K562 (cell line): ENCODE data around the gene NRSN2. TPM values are rescaled to one million over a fixed set of nuclear protein-coding genes. Genes with fewer than 3 reads are reported as not detected.
A peak's percentile ranks its signal among the peaks of the same experiment; 100 is the strongest.

Source experiments
- BRCA1 ChIP-seq, 2 experiments: fragments of 450-650 bp in 1 of 2; sonication (generic) in 1 of 2; formaldehyde crosslinking in 1 of 2; IDR thresholded peaks; 2 replicates each; pipeline versions ENCODE4 v1.5.0 to v1.6.1; 2017 to 2020; ENCODE audit warnings: mild to moderate bottlenecking in 1 of 2, missing genetic modification reagents in 1 of 2
- DMBX1 ChIP-seq: fragments of 250-450 bp; sonication (Bioruptor Pico); IDR thresholded peaks from 2 replicates; pipeline ENCODE4 v1.8.0; 2022; ENCODE audit warnings: inconsistent platforms, mild to moderate bottlenecking, moderate library complexity, borderline replicate concordance
- EGR1 ChIP-seq: fragments of 450-650 bp; conservative IDR thresholded peaks from 2 replicates; pipeline ENCODE4 v1.6.1; 2017; ENCODE audit warnings: mild to moderate bottlenecking
- KHSRP ChIP-seq: fragments of 450-650 bp; IDR thresholded peaks from 2 replicates; pipeline ENCODE4 v1.6.1; 2017
- NCOA4 ChIP-seq: fragments of 450-650 bp; IDR thresholded peaks from 2 replicates; pipeline ENCODE4 v1.6.1; 2018; ENCODE audit warnings: mild to moderate bottlenecking; ENCODE audit not compliant: partially characterized antibody
- NFATC3 ChIP-seq: fragments of 450-650 bp; IDR thresholded peaks from 2 replicates; pipeline ENCODE4 v1.6.1; 2017; ENCODE audit warnings: mild to moderate bottlenecking
- OTX1 ChIP-seq: fragments of 450-650 bp; formaldehyde crosslinking; IDR thresholded peaks from 2 replicates; pipeline ENCODE4 v1.4.0; 2022; ENCODE audit warnings: mild to moderate bottlenecking
- SREBF2 ChIP-seq: sonication (generic); formaldehyde crosslinking; IDR thresholded peaks from 2 replicates; pipeline ENCODE4 v1.4.0; 2020; ENCODE audit warnings: mild to moderate bottlenecking, missing genetic modification reagents
- TEAD2 ChIP-seq: fragments of 450-650 bp; IDR thresholded peaks from 2 replicates; pipeline ENCODE4 v1.6.1; 2016; ENCODE audit warnings: missing genetic modification characterization, control low read depth, missing compliant biosample characterization
- TEAD4 ChIP-seq, 2 experiments: sonication (generic) in 1 of 2; formaldehyde crosslinking in 1 of 2; IDR thresholded peaks; 2 replicates each; pipeline versions ENCODE4 v1.6.1 to v1.8.0; 2012 to 2022; ENCODE audit warnings: borderline replicate concordance in 1 of 2, inconsistent platforms in 1 of 2, low read length in 1 of 2, mild to moderate bottlenecking in 1 of 2, missing genetic modification reagents in 1 of 2
- TSHZ1 ChIP-seq: fragments of 250-450 bp; sonication (Bioruptor Pico); IDR thresholded peaks from 2 replicates; pipeline ENCODE4 v1.4.0; 2020; ENCODE audit warnings: mild to moderate bottlenecking, moderate library complexity
- ZNF609 ChIP-seq: sonication (generic); formaldehyde crosslinking; IDR thresholded peaks from 2 replicates; pipeline ENCODE4 v1.8.1; 2023; ENCODE audit warnings: missing genetic modification reagents, mild to moderate bottlenecking, borderline replicate concordance
- polyA plus RNA-seq, 8 experiments: library from polyadenylated mRNA; depleted of rRNA in 4 of 8; stranded (reverse) in 5 of 8; unstranded in 3 of 8; fragments of >200 nt; fragmentation: Nextera tagmentation in 2 of 8; fragmentation: Illumina TruSeq in 1 of 8; extraction: Ambion mirVana in 2 of 8; extraction: Trizol in 1 of 8; gene quantifications; 2 replicates each; pipeline versions ENCODE4 v1.2.1 to v1.2.3, GENCODE V29; 2011 to 2014; ENCODE audit warnings: inconsistent platforms in 1 of 8, missing spikeins in 1 of 8
- total RNA-seq, 7 experiments: library from RNA; depleted of rRNA in 6 of 7; stranded (reverse); fragments of >200 nt in 6 of 7; fragmentation: Illumina TruSeq in 2 of 7; extraction: Trizol in 2 of 7; gene quantifications; 2 replicates each; pipeline versions ENCODE4 v1.2.1 to v1.2.3, GENCODE V29; 2011 to 2021; ENCODE audit warnings: low replicate concordance in 1 of 7
- TF ChIP-seq, protein P1 (sequence below): fragments of 200-800 bp; sonication (Bioruptor generic); IDR thresholded peaks from 2 replicates; pipeline ENCODE4 v1.6.1; 2017; ENCODE audit warnings: missing genetic modification characterization, missing compliant biosample characterization
- TF ChIP-seq, protein P2 (sequence below), 2 experiments: fragments of 450-650 bp; conservative IDR thresholded peaks; 2 replicates each; pipeline ENCODE4 v1.6.1; 2017; ENCODE audit warnings: mild to moderate bottlenecking in 2 of 2, moderate library complexity in 2 of 2

NRSN2 gene
- total and polyA plus RNA-seq, 9 of the 15 experiments (the other 6 are each of a cell fraction or from before 2014, with no cell fraction given): 7.5 to 29.7 (median 11.1) TPM

GRCh38 chr20:375265-375889, 28.5 kb downstream of the NRSN2 start (continued):
- no peak for TF ChIP-seq ZNF609
- TF ChIP-seq KHSRP: no peak
- peak; percentile 76 for TF ChIP-seq DMBX1
- no peak for TF ChIP-seq BRCA1 (IDR thresholded peaks at IDR 0.05)
- no peak for TF ChIP-seq BRCA1 (CRISPR knock-in tag; IDR thresholded peaks at IDR 0.05)
- TF ChIP-seq EGR1: peak; percentile 85
- no peak for TF ChIP-seq NFATC3
- TF ChIP-seq OTX1: no peak
- no peak for TF ChIP-seq TEAD2
- no peak for TF ChIP-seq SREBF2 (CRISPR knock-in tag)
- TF ChIP-seq, protein P1, sequence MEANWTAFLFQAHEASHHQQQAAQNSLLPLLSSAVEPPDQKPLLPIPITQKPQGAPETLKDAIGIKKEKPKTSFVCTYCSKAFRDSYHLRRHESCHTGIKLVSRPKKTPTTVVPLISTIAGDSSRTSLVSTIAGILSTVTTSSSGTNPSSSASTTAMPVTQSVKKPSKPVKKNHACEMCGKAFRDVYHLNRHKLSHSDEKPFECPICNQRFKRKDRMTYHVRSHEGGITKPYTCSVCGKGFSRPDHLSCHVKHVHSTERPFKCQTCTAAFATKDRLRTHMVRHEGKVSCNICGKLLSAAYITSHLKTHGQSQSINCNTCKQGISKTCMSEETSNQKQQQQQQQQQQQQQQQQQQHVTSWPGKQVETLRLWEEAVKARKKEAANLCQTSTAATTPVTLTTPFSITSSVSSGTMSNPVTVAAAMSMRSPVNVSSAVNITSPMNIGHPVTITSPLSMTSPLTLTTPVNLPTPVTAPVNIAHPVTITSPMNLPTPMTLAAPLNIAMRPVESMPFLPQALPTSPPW (CRISPR knock-in tag): peak; percentile 54
- TF ChIP-seq TEAD4 (IDR thresholded peaks at IDR 0.05; ENCODE audit: low read length): peak; percentile 60
- TF ChIP-seq TEAD4 (CRISPR knock-in tag; IDR thresholded peaks at IDR 0.05; ENCODE audit: borderline replicate concordance): no peak
- TF ChIP-seq, protein P2, sequence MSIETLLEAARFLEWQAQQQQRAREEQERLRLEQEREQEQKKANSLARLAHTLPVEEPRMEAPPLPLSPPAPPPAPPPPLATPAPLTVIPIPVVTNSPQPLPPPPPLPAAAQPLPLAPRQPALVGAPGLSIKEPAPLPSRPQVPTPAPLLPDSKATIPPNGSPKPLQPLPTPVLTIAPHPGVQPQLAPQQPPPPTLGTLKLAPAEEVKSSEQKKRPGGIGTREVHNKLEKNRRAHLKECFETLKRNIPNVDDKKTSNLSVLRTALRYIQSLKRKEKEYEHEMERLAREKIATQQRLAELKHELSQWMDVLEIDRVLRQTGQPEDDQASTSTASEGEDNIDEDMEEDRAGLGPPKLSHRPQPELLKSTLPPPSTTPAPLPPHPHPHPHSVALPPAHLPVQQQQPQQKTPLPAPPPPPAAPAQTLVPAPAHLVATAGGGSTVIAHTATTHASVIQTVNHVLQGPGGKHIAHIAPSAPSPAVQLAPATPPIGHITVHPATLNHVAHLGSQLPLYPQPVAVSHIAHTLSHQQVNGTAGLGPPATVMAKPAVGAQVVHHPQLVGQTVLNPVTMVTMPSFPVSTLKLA (conservative IDR thresholded peaks at IDR 0.05): 0 out of 4 replicates have a peak, but pooled peaks of 1 of the 2 experiments have one; percentile 42
- TF ChIP-seq NCOA4: no peak
- TF ChIP-seq TSHZ1: no peak
